Neuronal stem cell (in vitro differentiated cells): ENCODE data around the gene RRBP1.

ENCODE experiments used
- DNase-seq: peaks from one replicate; pipeline ENCODE4 v3.0.0-alpha.2; 2013; ENCODE audit warnings: low spot score
- H2AFZ ChIP-seq: one replicate; pipeline ENCODE4 v1.6.1; 2013; ENCODE audit warnings: mild to moderate bottlenecking, low read length, inconsistent platforms
- H2AK5ac ChIP-seq: 2 replicates; pipeline ENCODE4 v1.6.1; 2013; ENCODE audit warnings: low read depth, mild to moderate bottlenecking, inconsistent platforms, low read length, moderate library complexity, mixed read lengths
- H2BK120ac ChIP-seq: 2 replicates; pipeline ENCODE4 v1.6.1; 2013; ENCODE audit warnings: low read depth, mild to moderate bottlenecking, inconsistent platforms, low read length, moderate library complexity, mixed read lengths
- H2BK12ac ChIP-seq: one replicate; pipeline ENCODE4 v1.6.1; 2013; ENCODE audit warnings: low read length, inconsistent platforms
- H2BK15ac ChIP-seq: 2 replicates; pipeline ENCODE4 v1.6.1; 2013; ENCODE audit warnings: mild to moderate bottlenecking, low read length, inconsistent platforms, mixed read lengths
- H2BK5ac ChIP-seq: one replicate; pipeline ENCODE4 v1.6.1; 2013; ENCODE audit warnings: inconsistent platforms, mild to moderate bottlenecking, low read length, moderate library complexity
- H3K14ac ChIP-seq: one replicate; pipeline ENCODE4 v1.6.1; 2013; ENCODE audit warnings: low read length, inconsistent platforms
- H3K18ac ChIP-seq: 2 replicates; pipeline ENCODE4 v1.6.1; 2013; ENCODE audit warnings: low read length, inconsistent platforms
- H3K23ac ChIP-seq: 2 replicates; pipeline ENCODE4 v1.6.1; 2013; ENCODE audit warnings: low read depth, mild to moderate bottlenecking, mixed read lengths, low read length, inconsistent platforms; ENCODE audit not compliant: poor library complexity
- H3K27ac ChIP-seq: replicated peaks from 3 replicates; pipeline ENCODE4 v1.5.1; 2013; ENCODE audit warnings: low read length, inconsistent platforms
- H3K27me3 ChIP-seq, 3 experiments: 2 replicates each; pipeline ENCODE4 v1.6.1; 2013; ENCODE audit warnings: low read length in 3 of 3, mild to moderate bottlenecking in 2 of 3, inconsistent platforms in 1 of 3, low read depth in 1 of 3, mixed read lengths in 1 of 3, moderate library complexity in 1 of 3; ENCODE audit not compliant: control insufficient read depth in 3 of 3, insufficient read depth in 3 of 3
- H3K36me3 ChIP-seq, 2 donors: replicated peaks in 1 of 2; 2 replicates each; pipeline ENCODE4 v1.6.1; 2013; ENCODE audit warnings: low read length in 2 of 2; ENCODE audit not compliant: control insufficient read depth in 2 of 2, insufficient read depth in 2 of 2
- H3K4ac ChIP-seq: 2 replicates; pipeline ENCODE4 v1.6.1; 2013; ENCODE audit warnings: inconsistent platforms, mild to moderate bottlenecking, low read length, moderate library complexity
- H3K4me1 ChIP-seq, 2 donors: 1 replicate in 1 of 2; 2 replicates in 1 of 2; pipeline ENCODE4 v1.6.1; 2013; ENCODE audit warnings: low read length in 2 of 2, low read depth in 1 of 2; ENCODE audit not compliant: control insufficient read depth in 2 of 2, insufficient read depth in 1 of 2
- H3K4me2 ChIP-seq: one replicate; pipeline ENCODE4 v1.6.1; 2013; ENCODE audit warnings: mild to moderate bottlenecking, low read length, inconsistent platforms; ENCODE audit not compliant: insufficient read depth, poor library complexity, severe bottlenecking
- H3K4me3 ChIP-seq, 2 donors: 2 replicates each; pipeline ENCODE4 v1.5.1; 2013; ENCODE audit warnings: low read length in 2 of 2, mild to moderate bottlenecking in 2 of 2, inconsistent platforms in 1 of 2, moderate library complexity in 1 of 2
- H3K79me1 ChIP-seq: one replicate; pipeline ENCODE4 v1.6.1; 2013; ENCODE audit warnings: low read depth, mild to moderate bottlenecking, inconsistent platforms, low read length, moderate library complexity
- H3K9ac ChIP-seq: one replicate; pipeline ENCODE4 v1.6.1; 2013; ENCODE audit warnings: mild to moderate bottlenecking, low read depth, low read length, inconsistent platforms; ENCODE audit not compliant: poor library complexity
- H3K9me3 ChIP-seq, 2 donors: replicated peaks in 1 of 2; 2 replicates each; pipeline versions ENCODE3 to v1.6.1; 2013; ENCODE audit warnings: low read length in 2 of 2, mild to moderate bottlenecking in 2 of 2, inconsistent platforms in 1 of 2, low read depth in 1 of 2, mixed read lengths in 1 of 2, moderate library complexity in 1 of 2; ENCODE audit not compliant: control insufficient read depth in 2 of 2, insufficient read depth in 1 of 2
- H4K8ac ChIP-seq: one replicate; pipeline ENCODE4 v1.6.1; 2013; ENCODE audit warnings: low read depth, mild to moderate bottlenecking, inconsistent platforms, low read length, moderate library complexity
- H4K91ac ChIP-seq: one replicate; pipeline ENCODE4 v1.6.1; 2013; ENCODE audit warnings: low read length, low read depth, mild to moderate bottlenecking, inconsistent platforms; ENCODE audit not compliant: poor library complexity
- WGBS, 2 donors: extraction: QIAGEN DNeasy Blood & Tissue Kit; methylation state at CpG; one replicate each; pipeline ENCODE4 v1.1.7; 2013; ENCODE audit warnings: missing lambda C conversion rate in 2 of 2, mixed read lengths in 1 of 2; ENCODE audit not compliant: insufficient read length in 2 of 2, insufficient replicate concordance in 1 of 2; ENCODE audit errors: extremely low coverage in 2 of 2; 5-methylcytosine and 5-hydroxymethylcytosine counted together

The RRBP1 gene

DNA sequence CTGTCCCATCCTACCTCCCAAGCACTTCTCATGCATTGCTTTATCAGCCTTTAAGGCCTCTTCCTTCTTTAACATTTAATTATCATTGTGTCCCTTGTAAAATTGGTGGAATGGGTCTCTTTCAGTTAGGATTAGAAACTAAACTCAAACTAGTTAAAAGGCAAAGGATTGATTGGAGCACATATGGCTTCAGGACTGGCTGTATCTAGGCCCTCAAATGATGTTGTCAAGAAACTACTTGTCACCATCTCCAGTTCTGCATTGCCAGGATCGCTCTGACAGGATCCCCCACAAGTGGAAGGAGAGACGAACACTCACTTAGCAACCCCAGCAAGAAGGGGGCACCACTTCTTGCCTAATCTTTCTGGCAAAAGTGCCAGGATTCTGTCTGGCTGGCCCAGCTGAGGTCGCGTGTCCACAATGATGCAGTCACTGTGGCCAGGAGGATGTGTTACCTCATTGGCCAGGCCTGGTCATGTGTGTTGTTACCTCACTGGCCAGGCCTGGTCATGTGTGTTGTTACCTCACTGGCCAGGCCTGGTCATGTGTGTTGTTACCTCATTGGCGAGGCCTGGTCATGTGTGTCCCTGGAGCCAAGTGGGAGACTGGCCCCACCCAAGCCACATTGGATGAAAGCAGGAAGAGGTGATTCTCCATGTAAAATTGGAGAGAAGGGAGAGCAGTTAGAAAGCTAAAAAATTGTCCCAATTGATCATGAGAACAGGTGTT lies 22.7 kb upstream of the RRBP1 start:
- Histone ChIP-seq H3K14ac (no peak overlapping the region), H3K23ac (peak overlapping the region; percentile 34), H3K9me3 (no peaks in the 10 kb centered on the region), H2BK5ac (no peak overlapping the region), H2AFZ (no peak overlapping the region), H3K4me2 (no peak overlapping the region), H3K79me1 (no peaks in the 10 kb centered on the region), H2AK5ac (no peak overlapping the region), H2BK15ac (no peak overlapping the region), H4K91ac (no peak overlapping the region), H2BK120ac (no peak overlapping the region), H3K18ac (no peak overlapping the region), H2BK12ac (peak overlapping the region; percentile 14), H3K9ac (no peak overlapping the region), H4K8ac (no peak overlapping the region), H3K4ac (no peak overlapping the region), H3K36me3 (no peaks in the 10 kb centered on the region), H3K27me3 (peaks cover 0 to 50% (median 0%) of the 10 kb centered on the region in 3 experiments), H3K27ac (no peak overlapping the region), H3K4me3 (no peak overlapping the region), H3K4me1 (peaks cover 0 to 2% of the 10 kb centered on the region in 2 donors)
- DNase-seq: no peak
- WGBS, 2 donors: no CpG with 5 or more reads among the region's 5 CpGs

DNA sequence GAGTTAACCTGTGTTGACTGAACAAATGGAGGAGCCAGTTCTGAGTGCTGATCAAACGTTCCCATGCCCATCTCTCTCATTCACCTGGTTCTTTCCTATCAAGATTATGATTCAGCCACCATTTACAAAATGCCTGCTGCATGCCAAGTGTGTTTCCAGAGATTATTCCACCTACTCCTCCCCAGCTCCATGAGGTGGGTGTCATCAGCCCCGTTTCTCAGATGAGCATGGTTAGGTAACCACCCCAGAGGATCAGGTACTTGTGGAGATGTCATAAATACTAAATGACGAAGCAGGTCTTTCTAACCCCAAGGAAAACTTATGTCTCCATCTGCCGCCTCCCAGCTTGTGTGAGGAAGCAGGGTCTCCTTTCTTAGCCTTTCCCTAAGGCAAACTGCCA lies 19.8 kb upstream of the RRBP1 start:
- no peak overlapping the region for H3K4ac ChIP-seq

DNA sequence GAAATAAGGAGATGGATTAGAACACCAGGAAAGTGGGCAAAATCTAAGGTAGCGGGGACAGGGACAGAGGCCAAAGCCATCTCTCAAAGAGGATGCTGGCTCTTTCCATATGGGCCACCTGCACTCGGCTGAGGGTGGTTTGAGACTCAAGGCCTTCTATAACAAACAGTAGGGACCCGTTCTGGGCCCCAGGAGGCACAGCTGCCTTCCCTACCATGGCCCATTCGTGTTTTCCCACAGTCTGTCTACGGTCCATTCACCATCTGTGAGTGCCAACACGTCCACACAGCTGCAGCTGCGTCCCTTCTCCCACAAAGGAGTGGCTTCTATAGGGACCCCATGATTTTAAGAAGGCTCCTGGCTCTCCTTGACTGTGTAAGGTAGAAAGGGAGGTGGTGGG lies 18.6 kb upstream of the RRBP1 start:
- no CpG with 5 or more reads among the region's 7 CpGs for WGBS, 2 donors
- H3K36me3 ChIP-seq: no peaks in the 10 kb centered on the region
- no peak overlapping the region for H4K91ac ChIP-seq
- H2AK5ac ChIP-seq: no peak overlapping the region
- H3K4ac ChIP-seq: no peak overlapping the region
- H3K9ac ChIP-seq: no peak overlapping the region
- H3K4me1 ChIP-seq: no peaks in the 10 kb centered on the region
- no peak overlapping the region for H4K8ac ChIP-seq
- no peaks in the 10 kb centered on the region for H3K79me1 ChIP-seq
- no peak overlapping the region for H3K4me3 ChIP-seq
- no peak overlapping the region for H2AFZ ChIP-seq
- H3K18ac ChIP-seq: no peak overlapping the region
- DNase-seq: no peak
- H2BK5ac ChIP-seq: no peak overlapping the region
- H2BK15ac ChIP-seq: no peak overlapping the region
- H3K23ac ChIP-seq: no peak overlapping the region
- no peak overlapping the region for H3K4me2 ChIP-seq
- H2BK120ac ChIP-seq: no peak overlapping the region
- H3K14ac ChIP-seq: no peak overlapping the region
- H3K27me3 ChIP-seq: peaks cover 0 to 48% (median 0%) of the 10 kb centered on the region in 3 experiments
- no peak overlapping the region for H3K27ac ChIP-seq
- no peaks in the 10 kb centered on the region for H3K9me3 ChIP-seq
- H2BK12ac ChIP-seq: no peak overlapping the region

More for the DNA sequence above, 19.8 kb upstream of the RRBP1 start:
- Histone ChIP-seq H3K14ac (no peak overlapping the region), H3K4me3 (no peak overlapping the region), H2BK5ac (no peak overlapping the region), H3K4me2 (no peak overlapping the region), H4K91ac (no peak overlapping the region), H2BK120ac (no peak overlapping the region), H3K9me3 (no peaks in the 10 kb centered on the region), H3K23ac (no peak overlapping the region), H4K8ac (no peak overlapping the region), H2AFZ (no peak overlapping the region), H3K27ac (no peak overlapping the region), H3K79me1 (no peaks in the 10 kb centered on the region), H3K27me3 (peaks cover 0 to 48% (median 0%) of the 10 kb centered on the region in 3 experiments), H2AK5ac (no peak overlapping the region), H3K36me3 (no peaks in the 10 kb centered on the region), H3K4me1 (no peaks in the 10 kb centered on the region), H3K18ac (no peak overlapping the region), H2BK15ac (no peak overlapping the region), H3K9ac (no peak overlapping the region), H2BK12ac (no peak overlapping the region)
- no CpG with 5 or more reads among the region's 4 CpGs for WGBS, 2 donors
- no peak for DNase-seq

DNA sequence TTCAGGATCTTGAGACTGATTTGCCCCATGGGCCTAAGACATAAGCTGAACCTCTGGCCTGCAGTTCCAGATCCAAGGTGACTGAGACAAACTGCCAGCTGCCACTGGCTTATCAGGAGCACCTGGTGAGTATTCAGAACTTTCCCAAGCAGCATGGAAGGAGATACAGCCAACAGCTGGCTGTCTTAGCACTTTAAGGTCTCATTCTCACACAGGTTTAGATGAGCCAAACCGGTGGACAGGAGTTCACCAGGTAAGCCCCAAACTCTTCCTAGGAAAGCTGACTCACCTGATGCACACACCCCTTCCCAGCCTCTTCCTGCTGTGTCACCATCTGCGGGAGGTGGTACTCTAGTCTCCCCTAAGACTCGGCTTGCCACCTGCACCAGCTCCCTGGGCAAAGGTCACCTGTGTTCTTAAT lies 17.9 kb upstream of the RRBP1 start, which contains the start of gene BANF2:
Gene BANF2, plus strand, starts transcription at position 36 of the 421 bp plus-strand sequence. CDS start 25,060 bp downstream, outside the sequence.
- no peak within 1 kb of the TSS for H2AFZ ChIP-seq
- H3K23ac ChIP-seq: no peak within 1 kb of the TSS
- H3K79me1 ChIP-seq: no peaks in the 10 kb centered on the region
- H3K27me3 ChIP-seq: peaks cover 0 to 48% (median 0%) of the 10 kb centered on the region in 3 experiments
- no peak within 1 kb of the TSS for H3K14ac ChIP-seq
- no peak within 1 kb of the TSS for H3K27ac ChIP-seq
- no peak within 1 kb of the TSS for H2AK5ac ChIP-seq
- DNase-seq: no peak
- H3K4me1 ChIP-seq: no peaks in the 10 kb centered on the region
- no peak within 1 kb of the TSS for H2BK15ac ChIP-seq
- H2BK120ac ChIP-seq: no peak within 1 kb of the TSS
- H3K9ac ChIP-seq: no peak within 1 kb of the TSS
- no peak within 1 kb of the TSS for H3K4me3 ChIP-seq
- H3K9me3 ChIP-seq: no peaks in the 10 kb centered on the region
- H3K4me2 ChIP-seq: no peak within 1 kb of the TSS
- no peak within 1 kb of the TSS for H3K4ac ChIP-seq
- no peak within 1 kb of the TSS for H4K91ac ChIP-seq
- H4K8ac ChIP-seq: no peak within 1 kb of the TSS
- no peak within 1 kb of the TSS for H2BK12ac ChIP-seq
- no peak within 1 kb of the TSS for H2BK5ac ChIP-seq
- no CpG with 5 or more reads among the region's 3 CpGs for WGBS, 2 donors
- no peak within 1 kb of the TSS for H3K18ac ChIP-seq
- no peaks in the 10 kb centered on the region for H3K36me3 ChIP-seq
